Activated CD8-positive, alpha-beta T cell treated with anti-CD3 and anti-CD28 coated beads, Interleukin-2, amount 10 ng/mL, durations not matched to agents 7 days and 5 days (primary cell): ENCODE results near the gene C1orf198. TPM values are rescaled to one million over a fixed set of nuclear protein-coding genes. Genes with fewer than 3 reads are reported as not detected.

Experiments used
- ATAC-seq: fragments of 150-1000 bp; cut with Tn5 transposase; one replicate; pipeline ENCODE4 v1.10.0; 2021; ENCODE audit warnings: moderate library complexity
- CTCF ChIA-PET: fragments of 350-600 bp; sonication (Branson Sonifier 250); formaldehyde crosslinking; loops from one replicate; lab custom pipeline; 2021; ENCODE audit warnings: antibody characterized with exemption; lab: Charles Lee
- POLR2A ChIA-PET: fragments of 350-600 bp; sonication (Branson Sonifier 250); formaldehyde crosslinking; loops from one replicate; lab custom pipeline; 2021; ENCODE audit warnings: antibody characterized with exemption; lab: Charles Lee
- DNase-seq: peaks from one replicate; pipeline ENCODE4 v3.0.0-alpha.2; 2020
- H3K27ac Mint-ChIP-seq: one replicate; pipeline ENCODE4 v1.8.0; 2021; ENCODE audit warnings: mild to moderate bottlenecking, mixed read lengths
- H3K27me3 Mint-ChIP-seq: one replicate; pipeline ENCODE4 v1.8.0; 2021; ENCODE audit warnings: low read depth, mixed read lengths
- H3K36me3 Mint-ChIP-seq: one replicate; pipeline ENCODE4 v1.8.0; 2021; ENCODE audit warnings: low read depth, mixed read lengths
- H3K4me1 Mint-ChIP-seq: one replicate; pipeline ENCODE4 v1.8.0; 2021; ENCODE audit warnings: low read depth, mixed read lengths
- H3K4me3 Mint-ChIP-seq: one replicate; pipeline ENCODE4 v1.8.0; 2021; ENCODE audit warnings: mild to moderate bottlenecking, mixed read lengths
- H3K9me3 Mint-ChIP-seq: one replicate; pipeline ENCODE4 v1.8.0; 2022; ENCODE audit warnings: mixed read lengths; ENCODE audit not compliant: insufficient read depth
- total RNA-seq, 2 experiments: library from RNA; stranded (reverse); gene quantifications; one replicate each; pipeline ENCODE4 v1.2.3, GENCODE V29; 2021

C1orf198 gene
- total RNA-seq, 2 experiments from 2014 or later = 2.5 to 2.6 TPM

GRCh38 chr1:230818367-230818766 lies 50.0 kb downstream of the C1orf198 start:
- ChIA-PET CTCF (no interaction called here), POLR2A (no interaction called here)
- Mint-ChIP-seq H3K27me3 (peaks cover 18% of the 10 kb centered on the region), H3K36me3 (no peaks in the 10 kb centered on the region), H3K27ac (no peak overlapping the region), H3K4me1 (no peaks in the 10 kb centered on the region), H3K4me3 (no peak overlapping the region), H3K9me3 (peaks cover 5% of the 10 kb centered on the region)
- DNase-seq (no peak), ATAC-seq (no peak)

GRCh38 chr1:230816018-230816417 lies 52.3 kb downstream of the C1orf198 start:
- Mint-ChIP-seq H3K4me1 (no peaks in the 10 kb centered on the region), H3K27me3 (peaks cover 23% of the 10 kb centered on the region), H3K27ac (no peak overlapping the region), H3K9me3 (peaks cover 19% of the 10 kb centered on the region), H3K4me3 (no peak overlapping the region), H3K36me3 (no peaks in the 10 kb centered on the region)
- POLR2A ChIA-PET = no interaction called here
- no peak for ATAC-seq
- CTCF ChIA-PET = no interaction called here
- no peak for DNase-seq

GRCh38 chr1:230814949-230815692 lies 53.2 kb downstream of the C1orf198 start:
- POLR2A ChIA-PET = no interaction called here
- Mint-ChIP-seq H3K36me3 (no peaks in the 10 kb centered on the region), H3K4me1 (no peaks in the 10 kb centered on the region), H3K4me3 (no peak overlapping the region), H3K27me3 (peaks cover 23% of the 10 kb centered on the region), H3K9me3 (peaks cover 19% of the 10 kb centered on the region), H3K27ac (no peak overlapping the region)
- no peak for ATAC-seq
- DNase-seq = no peak
- CTCF ChIA-PET = no interaction called here

GRCh38 chr1:230812568-230812967 lies 55.8 kb downstream of the C1orf198 start:
- CTCF ChIA-PET = no interaction called here
- H3K27me3 Mint-ChIP-seq = peaks cover 20% of the 10 kb centered on the region
- H3K4me1 Mint-ChIP-seq = no peaks in the 10 kb centered on the region
- no peak overlapping the region for H3K4me3 Mint-ChIP-seq
- H3K36me3 Mint-ChIP-seq = no peaks in the 10 kb centered on the region
- POLR2A ChIA-PET = no interaction called here
- H3K27ac Mint-ChIP-seq = no peak overlapping the region
- ATAC-seq (no peak), DNase-seq (no peak)
- H3K9me3 Mint-ChIP-seq = peaks cover 19% of the 10 kb centered on the region

- H3K36me3 Mint-ChIP-seq = no peaks in the 10 kb centered on the region
- H3K27ac Mint-ChIP-seq = no peak overlapping the region
- peak; percentile 13 for DNase-seq
- H3K4me1 Mint-ChIP-seq = no peaks in the 10 kb centered on the region
- H3K4me3 Mint-ChIP-seq = no peak overlapping the region
- ATAC-seq = no peak
- peaks cover 8% of the 10 kb centered on the region for H3K27me3 Mint-ChIP-seq
- ChIA-PET POLR2A (no interaction called here), CTCF (no interaction called here)
- peaks cover 19% of the 10 kb centered on the region for H3K9me3 Mint-ChIP-seq
These were observed 58.9 kb downstream of the C1orf198 start for GRCh38 chr1:230809256-230809990.

GRCh38 chr1:230808281-230808872 lies 59.9 kb downstream of the C1orf198 start:
- DNase-seq = peak; percentile 4

GRCh38 chr1:230807561-230808280 lies 60.6 kb downstream of the C1orf198 start:
- ATAC-seq = no peak

More at GRCh38 chr1:230808281-230808872, 59.9 kb downstream of the C1orf198 start:
- no peaks in the 10 kb centered on the region for H3K4me1 Mint-ChIP-seq
- H3K36me3 Mint-ChIP-seq = no peaks in the 10 kb centered on the region
- H3K27me3 Mint-ChIP-seq = peaks cover 8% of the 10 kb centered on the region
- peaks cover 13% of the 10 kb centered on the region for H3K9me3 Mint-ChIP-seq
- ChIA-PET CTCF (no interaction called here), POLR2A (no interaction called here)
- H3K27ac Mint-ChIP-seq = no peak overlapping the region
- no peak overlapping the region for H3K4me3 Mint-ChIP-seq
- ATAC-seq = no peak

GRCh38 chr1:230807029-230807428 lies 61.3 kb downstream of the C1orf198 start:
- no peaks in the 10 kb centered on the region for H3K4me1 Mint-ChIP-seq
- H3K9me3 Mint-ChIP-seq = peaks cover under 1% of the 10 kb centered on the region
- H3K27ac Mint-ChIP-seq = no peak overlapping the region
- ATAC-seq (no peak), DNase-seq (peak; percentile 7)
- no peak overlapping the region for H3K4me3 Mint-ChIP-seq
- CTCF ChIA-PET = no interaction called here
- H3K36me3 Mint-ChIP-seq = no peaks in the 10 kb centered on the region
- POLR2A ChIA-PET = no interaction called here
- peaks cover 6% of the 10 kb centered on the region for H3K27me3 Mint-ChIP-seq

More at GRCh38 chr1:230807561-230808280, 60.6 kb downstream of the C1orf198 start:
- POLR2A ChIA-PET = no interaction called here
- H3K4me1 Mint-ChIP-seq = no peaks in the 10 kb centered on the region
- H3K36me3 Mint-ChIP-seq = no peaks in the 10 kb centered on the region
- peaks cover 8% of the 10 kb centered on the region for H3K27me3 Mint-ChIP-seq
- DNase-seq = peak; percentile 13
- H3K9me3 Mint-ChIP-seq = peaks cover 7% of the 10 kb centered on the region
- no peak overlapping the region for H3K4me3 Mint-ChIP-seq
- CTCF ChIA-PET = no interaction called here
- no peak overlapping the region for H3K27ac Mint-ChIP-seq

GRCh38 chr1:230806552-230806951 lies 61.8 kb downstream of the C1orf198 start:
- ChIA-PET POLR2A (no interaction called here), CTCF (no interaction called here)
- Mint-ChIP-seq H3K27ac (no peak overlapping the region), H3K9me3 (no peaks in the 10 kb centered on the region), H3K36me3 (no peaks in the 10 kb centered on the region), H3K4me1 (no peaks in the 10 kb centered on the region), H3K4me3 (no peak overlapping the region), H3K27me3 (peaks cover 7% of the 10 kb centered on the region)
- ATAC-seq (no peak), DNase-seq (no peak)

- H3K27me3 Mint-ChIP-seq = peaks cover 7% of the 10 kb centered on the region
- DNase-seq = no peak
- no peak overlapping the region for H3K27ac Mint-ChIP-seq
- no peaks in the 10 kb centered on the region for H3K4me1 Mint-ChIP-seq
- no peaks in the 10 kb centered on the region for H3K9me3 Mint-ChIP-seq
- ChIA-PET POLR2A (no interaction called here), CTCF (no interaction called here)
- no peak overlapping the region for H3K4me3 Mint-ChIP-seq
- H3K36me3 Mint-ChIP-seq = no peaks in the 10 kb centered on the region
- ATAC-seq = no peak
These were observed 63.9 kb downstream of the C1orf198 start for GRCh38 chr1:230804396-230804795.

GRCh38 chr1:230800891-230801840 lies 67.2 kb downstream of the C1orf198 start:
- Mint-ChIP-seq H3K27ac (no peak overlapping the region), H3K36me3 (no peaks in the 10 kb centered on the region), H3K4me3 (no peak overlapping the region), H3K4me1 (no peaks in the 10 kb centered on the region), H3K9me3 (no peaks in the 10 kb centered on the region), H3K27me3 (peaks cover 4% of the 10 kb centered on the region)
- DNase-seq = no peak
- ATAC-seq = no peak
- CTCF ChIA-PET = no interaction called here
- POLR2A ChIA-PET = no interaction called here
